Inflammatory macrophage (primary cell): Measurements from ENCODE around the gene ADGRB2.

Experiments
- DNase-seq, 2 donors: peaks; one replicate each; pipeline ENCODE4 v3.0.0-alpha.2; 2020 to 2022
- total RNA-seq, 18 experiments: gene quantifications; one replicate each; lab custom pipeline; 2026; ENCODE audit warnings: mixed read lengths in 6 of 18, inconsistent platforms in 2 of 18; lab: John Stamatoyannopoulos, UW

The ADGRB2 gene
- total RNA-seq, result 0 to 0.81 (median 0.05) reads per million in 18 experiments

- no peak for DNase-seq
Observed at GRCh38 chr1:31764312-31765040, at the start of gene ADGRB2. TSS of gene ADGRB2 (minus strand) at chr1:31764340. CDS start at chr1:31757221, 7,119 bp downstream.

GRCh38 chr1:31812158-31812829 is 48.2 kb upstream of the ADGRB2 start:
- DNase-seq, result peak in 1 of 2 donors; percentile 40

DNA sequence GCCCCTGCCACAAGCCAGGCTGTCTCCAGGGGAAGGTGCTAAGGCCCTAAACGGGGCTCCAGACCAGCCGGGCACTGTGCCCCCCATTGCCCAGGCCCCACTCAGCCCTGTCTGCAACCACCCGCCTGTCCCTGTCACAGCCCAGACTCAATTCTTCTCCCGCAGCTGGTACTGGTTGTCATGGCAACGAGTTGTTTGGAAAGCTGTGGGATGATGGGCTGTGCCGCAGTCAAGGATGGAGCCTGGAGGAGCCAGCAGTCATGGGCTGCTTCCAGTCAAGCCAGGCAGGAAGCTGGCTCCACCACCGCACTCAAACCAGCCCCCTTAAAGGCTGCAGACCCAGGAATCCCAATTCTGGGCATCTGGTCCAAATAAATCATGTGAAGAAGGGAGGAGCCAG is 47.5 kb upstream of the ADGRB2 start:
- no peak for DNase-seq

DNA sequence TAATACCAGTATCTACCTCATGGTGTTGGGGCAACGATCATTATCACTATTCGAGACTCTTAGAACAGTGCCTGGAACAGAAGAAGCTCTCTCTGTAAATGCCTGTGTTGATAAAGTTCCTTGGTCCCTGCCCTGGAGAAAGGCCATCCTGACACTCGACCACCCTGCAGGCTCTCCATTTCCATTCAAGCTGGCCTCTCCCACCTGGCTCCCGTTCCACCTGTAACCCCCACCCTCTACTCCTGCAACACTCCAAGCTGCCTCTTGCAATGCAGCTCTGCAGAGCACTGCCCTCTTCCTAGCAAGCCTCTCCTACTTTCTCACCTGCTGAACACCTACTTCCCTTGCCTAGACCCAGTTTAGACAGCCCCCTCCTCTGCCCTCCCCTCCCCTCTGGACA is 45.6 kb upstream of the ADGRB2 start:
- peak in 1 of 2 donors; percentile 0 for DNase-seq

DNA sequence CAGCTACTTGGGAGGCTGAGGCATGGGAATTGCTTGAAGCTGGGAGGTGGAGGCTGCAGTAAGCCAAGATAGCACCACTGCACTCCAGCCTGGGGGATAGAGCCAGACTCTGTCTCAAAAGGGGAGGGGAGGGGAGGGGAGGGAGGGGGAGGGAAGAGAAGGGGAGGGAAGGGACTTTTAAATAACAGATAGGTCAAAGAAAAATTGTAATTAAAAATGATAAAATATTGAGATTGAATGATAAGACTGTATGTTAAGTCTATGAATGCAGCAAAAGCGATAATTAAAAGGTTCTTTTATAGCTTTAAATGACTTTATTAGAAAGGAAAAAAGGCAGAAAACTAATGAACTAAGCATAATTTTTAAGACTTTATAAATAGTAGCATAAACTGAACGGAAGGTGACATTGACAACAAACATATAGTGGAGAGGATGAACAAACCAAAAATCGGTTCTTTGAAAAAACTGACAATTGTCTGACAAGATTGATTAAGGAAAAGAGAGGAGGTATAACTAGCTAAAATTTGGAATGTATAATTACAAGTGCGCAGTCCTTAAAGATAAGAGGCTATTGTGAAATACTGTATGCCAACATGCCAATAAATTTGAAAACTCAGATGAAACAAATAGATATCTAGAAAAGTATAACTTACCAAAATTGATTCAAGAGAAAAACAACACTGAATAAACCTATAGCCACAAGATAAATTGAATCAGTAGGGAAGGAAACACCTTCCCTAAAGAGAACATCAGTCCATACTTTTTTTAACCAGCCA is 43.3 kb upstream of the ADGRB2 start:
- peak in 1 of 2 donors; percentile 0 for DNase-seq

GRCh38 chr1:31805318-31805717 is 41.2 kb upstream of the ADGRB2 start:
- DNase-seq, result no peak

DNA sequence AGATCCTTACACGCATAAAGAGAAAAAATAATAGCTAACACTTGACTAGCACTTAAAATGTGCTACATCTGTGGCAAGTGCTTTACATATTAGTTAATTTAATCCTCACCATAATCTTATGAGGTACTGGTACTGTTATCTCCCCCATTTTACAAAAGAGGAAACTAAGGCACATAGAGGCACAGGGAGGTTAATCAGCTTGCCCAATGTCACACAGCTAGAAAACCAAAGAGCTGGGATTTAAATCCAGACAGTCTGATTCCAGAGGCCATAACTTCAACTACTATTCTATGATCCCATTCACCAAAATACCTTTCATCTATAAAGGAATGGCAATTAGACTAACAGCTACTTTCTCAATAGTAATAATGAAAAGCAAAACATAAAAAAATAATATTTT is 40.0 kb upstream of the ADGRB2 start:
- DNase-seq, result no peak

GRCh38 chr1:31803610-31804009 is 39.5 kb upstream of the ADGRB2 start:
- DNase-seq, result no peak

- no peak for DNase-seq
Observed at GRCh38 chr1:31802190-31803150, 38.3 kb upstream of the ADGRB2 start.

DNA sequence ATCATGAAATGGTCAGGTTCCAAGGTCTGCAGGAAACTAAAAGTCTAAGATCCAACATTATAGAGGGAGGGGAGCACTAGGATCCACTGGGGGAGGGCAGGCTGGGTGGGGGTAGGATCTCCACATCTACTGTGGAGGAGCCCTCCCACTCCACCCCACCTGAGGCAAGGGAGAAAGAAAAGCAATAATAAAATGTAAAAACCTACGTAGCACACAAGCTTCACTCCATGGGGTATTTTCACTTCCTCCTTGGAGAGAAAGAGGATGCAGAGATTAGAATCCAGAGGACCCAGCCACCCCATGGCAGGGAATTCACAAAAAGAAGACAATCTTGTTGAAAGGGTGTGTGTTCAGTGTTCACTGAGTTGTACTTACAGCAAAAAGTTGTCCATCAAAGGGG is 37.3 kb upstream of the ADGRB2 start:
- DNase-seq, result peak in 1 of 2 donors; percentile 44

GRCh38 chr1:31800674-31800967 is 36.5 kb upstream of the ADGRB2 start:
- DNase-seq, result no peak

- peak in 1 of 2 donors; percentile 62 for DNase-seq
Observed at GRCh38 chr1:31799895-31800673, 35.9 kb upstream of the ADGRB2 start.

- no peak for DNase-seq
Observed at GRCh38 chr1:31799196-31799894, 35.2 kb upstream of the ADGRB2 start.

- peak; percentile 93 to 94 for DNase-seq
Observed at GRCh38 chr1:31798433-31799195, 34.5 kb upstream of the ADGRB2 start.

DNA sequence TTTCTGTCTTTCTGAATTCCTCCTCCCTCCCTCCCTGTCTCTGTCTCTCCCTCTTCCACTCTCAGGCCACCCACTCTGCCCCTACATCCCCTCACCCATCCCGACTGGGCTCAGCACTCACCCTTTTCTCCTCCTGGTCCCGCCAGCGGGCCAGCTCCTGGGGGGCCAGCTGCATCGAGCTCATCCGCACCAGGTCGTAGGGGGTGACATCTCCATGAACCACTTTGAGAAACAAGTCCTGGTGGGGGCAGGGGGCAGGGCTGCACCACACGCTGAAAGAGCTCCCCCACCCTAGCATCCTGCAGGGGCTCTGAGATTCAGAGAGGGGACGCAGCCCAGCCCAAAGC is 33.9 kb upstream of the ADGRB2 start:
- peak in 1 of 2 donors; percentile 0 for DNase-seq

DNA sequence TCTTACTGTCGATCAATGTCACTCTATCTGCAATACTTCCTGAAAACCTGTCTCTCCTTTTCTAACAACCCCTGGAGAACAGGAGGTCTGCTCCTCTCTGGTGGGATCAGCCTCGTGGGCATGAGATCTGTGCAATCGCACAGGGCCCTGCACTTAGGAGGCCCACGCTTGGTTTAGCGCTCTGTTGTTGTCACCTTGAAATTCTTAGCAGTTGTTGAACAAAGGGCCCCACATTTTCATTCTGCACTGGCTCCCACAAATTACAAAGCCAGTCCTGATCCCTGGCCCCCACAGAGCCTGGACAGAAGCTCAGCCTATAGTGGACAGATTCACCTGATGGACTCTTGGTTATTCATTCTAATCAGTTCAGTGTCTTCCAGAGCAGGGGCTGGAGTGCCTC is 33.1 kb upstream of the ADGRB2 start:
- DNase-seq, result peak in 1 of 2 donors; percentile 0

DNA sequence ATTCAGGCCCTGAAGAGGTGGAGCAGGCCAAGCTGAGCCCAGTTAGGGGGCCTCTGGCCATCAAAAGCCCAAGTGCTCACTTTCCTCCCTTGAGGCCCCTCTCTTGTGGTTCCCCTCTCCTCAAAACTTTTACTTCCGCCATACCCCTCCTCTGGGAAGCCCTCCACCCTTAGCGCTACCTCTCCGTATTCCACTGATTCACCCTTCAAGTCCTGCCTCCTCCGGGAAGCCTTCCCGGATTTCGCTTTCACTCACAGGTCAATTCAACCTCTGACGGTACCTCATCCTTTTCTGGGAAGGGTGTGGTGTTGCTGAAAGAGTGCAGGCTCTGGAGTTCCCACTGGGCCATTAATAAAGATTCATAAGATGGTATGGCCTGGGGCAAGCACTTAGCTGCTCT is 32.6 kb upstream of the ADGRB2 start:
- DNase-seq, result peak in 1 of 2 donors; percentile 0

- no peak for DNase-seq
Observed at GRCh38 chr1:31795801-31796621, 31.9 kb upstream of the ADGRB2 start.

DNA sequence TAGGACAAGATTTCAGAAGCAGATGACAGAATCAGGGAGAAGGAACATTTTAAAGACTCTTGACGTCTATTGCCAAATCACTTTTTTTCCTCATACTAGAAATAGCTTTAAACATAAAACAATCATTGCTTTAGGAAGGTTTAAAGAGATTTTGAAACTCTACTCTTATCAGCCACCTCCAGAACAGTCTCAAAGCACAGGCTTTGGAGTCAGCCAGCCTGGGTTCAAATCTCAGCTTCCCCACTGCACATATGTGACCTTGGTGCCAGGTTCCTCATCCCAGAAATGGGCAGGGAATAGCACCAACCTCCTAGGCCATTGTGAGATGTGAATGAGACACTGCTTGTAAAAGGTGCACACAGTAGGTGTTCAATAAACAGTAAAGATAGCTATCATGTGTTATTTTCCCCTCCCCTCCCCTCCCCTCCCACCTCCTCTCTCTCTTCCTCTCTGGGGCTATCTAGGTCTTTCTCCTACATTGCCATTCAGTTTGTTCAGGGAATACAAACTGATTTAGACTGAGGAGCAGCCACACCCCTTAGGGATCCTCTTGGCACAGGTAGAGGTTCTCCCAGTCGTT is 31.0 kb upstream of the ADGRB2 start:
- DNase-seq, result no peak
